Neural progenitor cell (in vitro differentiated cells): ENCODE results near the gene HEXIM2. TPM values are rescaled to one million over a fixed set of nuclear protein-coding genes. Genes with fewer than 3 reads are reported as not detected.

Experiments used
- DNase-seq: peaks from one replicate; pipeline ENCODE4 v3.0.0-alpha.2; 2016; ENCODE audit warnings: low spot score
- H2AFZ ChIP-seq: fragments of 200-600 bp; sonication (generic); replicated peaks from 2 replicates; pipeline ENCODE4 v1.6.1; 2016; ENCODE audit warnings: antibody characterized with exemption
- H3F3A ChIP-seq: fragments of 200-600 bp; sonication (generic); 2 replicates; pipeline ENCODE4 v1.6.1; 2016; ENCODE audit warnings: antibody characterized with exemption, low read depth
- H3K27ac ChIP-seq: fragments of 200-600 bp; sonication (generic); 2 replicates; pipeline ENCODE4 v1.5.1; 2016; ENCODE audit warnings: mild to moderate bottlenecking
- H3K27me3 ChIP-seq: fragments of 200-600 bp; sonication (generic); 2 replicates; pipeline ENCODE4 v1.6.1; 2016; ENCODE audit warnings: mild to moderate bottlenecking, moderate library complexity
- H3K36me3 ChIP-seq: fragments of 200-600 bp; sonication (generic); 2 replicates; pipeline ENCODE4 v1.5.1; 2016
- H3K4me1 ChIP-seq: fragments of 200-600 bp; sonication (generic); 2 replicates; pipeline ENCODE4 v1.6.1; 2016; ENCODE audit warnings: mixed run types
- H3K4me2 ChIP-seq: fragments of 200-600 bp; sonication (generic); 2 replicates; pipeline ENCODE4 v1.6.1; 2016
- H3K4me3 ChIP-seq: fragments of 200-600 bp; sonication (generic); 2 replicates; pipeline ENCODE4 v1.5.1; 2016
- H3K79me2 ChIP-seq: fragments of 200-600 bp; sonication (generic); 2 replicates; pipeline ENCODE4 v1.6.1; 2016; ENCODE audit warnings: low read depth
- H3K9ac ChIP-seq: fragments of 200-600 bp; sonication (generic); 2 replicates; pipeline ENCODE4 v1.6.1; 2016
- H3K9me3 ChIP-seq: fragments of 200-600 bp; sonication (generic); 2 replicates; pipeline ENCODE4 v1.5.1; 2016; ENCODE audit warnings: low read depth
- H4K20me1 ChIP-seq: fragments of 200-600 bp; sonication (generic); 2 replicates; pipeline ENCODE4 v1.6.1; 2016; ENCODE audit warnings: low read depth
- H3K27ac Mint-ChIP-seq: 3 replicates; pipeline ENCODE4 v1.8.0; 2021; ENCODE audit warnings: mixed read lengths
- H3K27me3 Mint-ChIP-seq: 2 replicates; pipeline ENCODE4 v1.8.0; 2022; ENCODE audit warnings: low read depth, mild to moderate bottlenecking, inconsistent platforms, moderate library complexity, mixed read lengths; ENCODE audit not compliant: insufficient read depth
- H3K36me3 Mint-ChIP-seq: 3 replicates; pipeline ENCODE4 v1.8.0; 2021; ENCODE audit warnings: mixed read lengths
- H3K4me1 Mint-ChIP-seq: 3 replicates; pipeline ENCODE4 v1.8.0; 2021; ENCODE audit warnings: mixed read lengths
- H3K4me3 Mint-ChIP-seq: 3 replicates; pipeline ENCODE4 v1.8.0; 2021; ENCODE audit warnings: mild to moderate bottlenecking, moderate library complexity, mixed read lengths
- H3K9me3 Mint-ChIP-seq: 3 replicates; pipeline ENCODE4 v1.8.0; 2020; ENCODE audit warnings: mixed read lengths
- EZH2 ChIP-seq: fragments of 200-600 bp; sonication (generic); IDR thresholded peaks from 2 replicates; pipeline ENCODE4 v1.6.1; 2017; ENCODE audit warnings: antibody characterized with exemption, mild to moderate bottlenecking, moderate library complexity
- EZH2phosphoT487 ChIP-seq: fragments of 200-600 bp; sonication (generic); IDR thresholded peaks from 2 replicates; pipeline ENCODE4 v1.6.1; 2017; ENCODE audit warnings: antibody characterized with exemption
- total RNA-seq: library from RNA; depleted of rRNA; stranded (reverse); fragments of >200 nt; gene quantifications from 2 replicates; pipeline ENCODE4 v1.2.3, GENCODE V29; 2015; ENCODE audit warnings: low replicate concordance
- TF ChIP-seq, protein P1 (sequence below): fragments of 200-600 bp; sonication (generic); IDR thresholded peaks from 2 replicates; pipeline ENCODE4 v1.5.1; 2017; ENCODE audit warnings: antibody characterized with exemption, mild to moderate bottlenecking

Gene HEXIM2
- total RNA-seq, 1 donor from 2014 or later, result 4.6 TPM

GRCh38 chr17:45149037-45149668 is 12.5 kb upstream of the HEXIM2 start:
- H4K20me1 ChIP-seq, result peaks cover 31% of the 10 kb centered on the region
- H3K27ac ChIP-seq, result peak overlapping the region; percentile 80
- H3K27ac Mint-ChIP-seq, result peak overlapping the region; percentile 86
- H3F3A ChIP-seq, result peaks cover 58% of the 10 kb centered on the region
- H3K36me3 ChIP-seq, result no peaks in the 10 kb centered on the region
- H3K79me2 ChIP-seq, result peaks cover 48% of the 10 kb centered on the region
- H3K9ac ChIP-seq, result peak overlapping the region; percentile 67
- peaks cover 4% of the 10 kb centered on the region for H3K27me3 Mint-ChIP-seq
- H3K4me1 ChIP-seq, result peaks cover 30% of the 10 kb centered on the region
- H3K36me3 Mint-ChIP-seq, result no peaks in the 10 kb centered on the region
- peaks cover 44% of the 10 kb centered on the region for H3K4me1 Mint-ChIP-seq
- H3K4me3 ChIP-seq, result peak overlapping the region; percentile 85
- H3K4me3 Mint-ChIP-seq, result peak overlapping the region; percentile 94
- H3K9me3 ChIP-seq, result no peaks in the 10 kb centered on the region
- no peak overlapping the region for H2AFZ ChIP-seq
- peak; percentile 95 for DNase-seq
- TF ChIP-seq EZH2 (no peak), EZH2phosphoT487 (no peak)
- TF ChIP-seq, protein P1, sequence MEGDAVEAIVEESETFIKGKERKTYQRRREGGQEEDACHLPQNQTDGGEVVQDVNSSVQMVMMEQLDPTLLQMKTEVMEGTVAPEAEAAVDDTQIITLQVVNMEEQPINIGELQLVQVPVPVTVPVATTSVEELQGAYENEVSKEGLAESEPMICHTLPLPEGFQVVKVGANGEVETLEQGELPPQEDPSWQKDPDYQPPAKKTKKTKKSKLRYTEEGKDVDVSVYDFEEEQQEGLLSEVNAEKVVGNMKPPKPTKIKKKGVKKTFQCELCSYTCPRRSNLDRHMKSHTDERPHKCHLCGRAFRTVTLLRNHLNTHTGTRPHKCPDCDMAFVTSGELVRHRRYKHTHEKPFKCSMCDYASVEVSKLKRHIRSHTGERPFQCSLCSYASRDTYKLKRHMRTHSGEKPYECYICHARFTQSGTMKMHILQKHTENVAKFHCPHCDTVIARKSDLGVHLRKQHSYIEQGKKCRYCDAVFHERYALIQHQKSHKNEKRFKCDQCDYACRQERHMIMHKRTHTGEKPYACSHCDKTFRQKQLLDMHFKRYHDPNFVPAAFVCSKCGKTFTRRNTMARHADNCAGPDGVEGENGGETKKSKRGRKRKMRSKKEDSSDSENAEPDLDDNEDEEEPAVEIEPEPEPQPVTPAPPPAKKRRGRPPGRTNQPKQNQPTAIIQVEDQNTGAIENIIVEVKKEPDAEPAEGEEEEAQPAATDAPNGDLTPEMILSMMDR, result peak; percentile 75
- H3K4me2 ChIP-seq, result peak overlapping the region; percentile 81
- H3K27me3 ChIP-seq, result peaks cover 7% of the 10 kb centered on the region
- no peaks in the 10 kb centered on the region for H3K9me3 Mint-ChIP-seq

DNA sequence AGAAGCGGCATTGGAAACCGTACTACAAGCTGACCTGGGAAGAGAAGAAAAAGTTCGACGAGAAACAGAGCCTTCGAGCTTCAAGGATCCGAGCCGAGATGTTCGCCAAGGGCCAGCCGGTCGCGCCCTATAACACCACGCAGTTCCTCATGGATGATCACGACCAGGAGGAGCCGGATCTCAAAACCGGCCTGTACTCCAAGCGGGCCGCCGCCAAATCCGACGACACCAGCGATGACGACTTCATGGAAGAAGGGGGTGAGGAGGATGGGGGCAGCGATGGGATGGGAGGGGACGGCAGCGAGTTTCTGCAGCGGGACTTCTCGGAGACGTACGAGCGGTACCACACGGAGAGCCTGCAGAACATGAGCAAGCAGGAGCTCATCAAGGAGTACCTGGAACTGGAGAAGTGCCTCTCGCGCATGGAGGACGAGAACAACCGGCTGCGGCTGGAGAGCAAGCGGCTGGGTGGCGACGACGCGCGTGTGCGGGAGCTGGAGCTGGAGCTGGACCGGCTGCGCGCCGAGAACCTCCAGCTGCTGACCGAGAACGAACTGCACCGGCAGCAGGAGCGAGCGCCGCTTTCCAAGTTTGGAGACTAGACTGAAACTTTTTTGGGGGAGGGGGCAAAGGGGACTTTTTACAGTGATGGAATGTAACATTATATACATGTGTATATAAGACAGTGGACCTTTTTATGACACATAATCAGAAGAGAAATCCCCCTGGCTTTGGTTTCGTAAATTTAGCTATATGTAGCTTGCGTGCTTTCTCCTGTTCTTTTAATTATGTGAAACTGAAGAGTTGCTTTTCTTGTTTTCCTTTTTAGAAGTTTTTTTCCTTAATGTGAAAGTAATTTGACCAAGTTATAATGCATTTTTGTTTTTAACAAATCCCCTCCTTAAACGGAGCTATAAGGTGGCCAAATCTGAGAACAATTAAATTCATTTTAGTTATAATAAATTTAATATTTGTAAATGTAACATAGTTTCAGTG is 11.7 kb upstream of the HEXIM2 start:
- H3K27ac ChIP-seq, result peak overlapping the region; percentile 80
- H3K9ac ChIP-seq, result peak overlapping the region; percentile 67
- Mint-ChIP-seq H3K4me3 (peak overlapping the region; percentile 94), H3K27ac (peak overlapping the region; percentile 86), H3K27me3 (peaks cover 4% of the 10 kb centered on the region), H3K9me3 (no peaks in the 10 kb centered on the region), H3K4me1 (peaks cover 42% of the 10 kb centered on the region), H3K36me3 (no peaks in the 10 kb centered on the region)
- H3F3A ChIP-seq, result peaks cover 50% of the 10 kb centered on the region
- peak; percentile 66 for DNase-seq
- peaks cover 31% of the 10 kb centered on the region for H4K20me1 ChIP-seq
- no peaks in the 10 kb centered on the region for H3K36me3 ChIP-seq
- peaks cover 23% of the 10 kb centered on the region for H3K4me1 ChIP-seq
- H3K79me2 ChIP-seq, result peaks cover 51% of the 10 kb centered on the region
- H3K4me3 ChIP-seq, result peak overlapping the region; percentile 85
- H3K4me2 ChIP-seq, result peak overlapping the region; percentile 81
- H3K9me3 ChIP-seq, result no peaks in the 10 kb centered on the region
- H2AFZ ChIP-seq, result no peak overlapping the region
- TF ChIP-seq, protein P1, result no peak
- TF ChIP-seq EZH2 (peak; percentile 24), EZH2phosphoT487 (no peak)
- no peaks in the 10 kb centered on the region for H3K27me3 ChIP-seq

DNA sequence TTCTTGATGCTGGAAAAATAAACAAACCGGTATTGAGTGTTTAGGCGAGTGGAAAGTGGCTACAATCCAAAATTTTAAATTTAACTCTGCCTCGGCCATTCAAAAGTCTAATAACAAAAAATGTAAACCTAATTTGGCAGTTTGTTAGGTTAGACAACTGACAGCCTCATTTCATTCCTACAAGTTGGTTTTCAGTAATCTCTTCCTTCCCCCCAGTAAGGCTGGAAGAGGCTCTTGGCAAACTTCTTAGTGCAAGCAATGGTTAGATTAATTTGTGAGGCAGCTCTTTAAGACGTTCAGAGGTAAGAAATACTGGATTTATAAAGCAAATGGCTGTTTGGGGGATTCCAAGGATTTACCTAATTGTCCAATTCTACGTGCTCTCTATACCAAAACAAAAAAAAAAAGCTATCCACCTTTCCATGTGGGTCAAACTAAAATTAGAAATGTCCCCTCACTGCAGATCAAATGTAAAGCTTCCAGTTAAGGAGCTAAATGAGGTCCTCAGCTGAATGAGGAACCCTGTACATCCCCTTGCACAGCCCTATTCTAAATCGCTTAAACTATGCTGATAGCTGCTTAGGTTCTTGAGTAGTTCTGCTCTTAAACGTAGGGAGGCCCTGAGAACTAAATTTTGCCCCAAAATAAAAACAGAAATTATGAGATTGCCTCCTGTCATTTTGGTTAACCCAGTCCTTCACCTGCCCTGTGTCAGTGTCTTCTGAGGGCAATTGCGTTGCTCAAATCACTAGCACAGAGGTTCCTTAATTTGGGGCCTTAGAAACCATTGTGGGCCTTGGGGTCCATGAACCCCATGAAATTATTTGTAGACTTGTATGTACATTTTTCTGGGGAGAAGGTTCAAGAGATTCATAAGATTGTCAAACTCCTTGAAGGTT is 10.5 kb upstream of the HEXIM2 start:
- Mint-ChIP-seq H3K4me1 (peaks cover 40% of the 10 kb centered on the region), H3K27ac (no peak overlapping the region), H3K27me3 (peaks cover 4% of the 10 kb centered on the region), H3K36me3 (peaks cover under 1% of the 10 kb centered on the region), H3K4me3 (peak overlapping the region; percentile 94), H3K9me3 (no peaks in the 10 kb centered on the region)
- TF ChIP-seq, protein P1, result no peak
- TF ChIP-seq EZH2 (no peak), EZH2phosphoT487 (no peak)
- peak overlapping the region; percentile 5 for H3K9ac ChIP-seq
- H3K79me2 ChIP-seq, result peaks cover 49% of the 10 kb centered on the region
- H4K20me1 ChIP-seq, result peaks cover 31% of the 10 kb centered on the region
- no peaks in the 10 kb centered on the region for H3K27me3 ChIP-seq
- H3K27ac ChIP-seq, result no peak overlapping the region
- H3K9me3 ChIP-seq, result no peaks in the 10 kb centered on the region
- peak overlapping the region; percentile 81 for H3K4me2 ChIP-seq
- no peak overlapping the region for H2AFZ ChIP-seq
- H3K4me1 ChIP-seq, result peaks cover 21% of the 10 kb centered on the region
- H3K4me3 ChIP-seq, result peak overlapping the region; percentile 85
- DNase-seq, result no peak
- H3K36me3 ChIP-seq, result no peaks in the 10 kb centered on the region
- H3F3A ChIP-seq, result peaks cover 53% of the 10 kb centered on the region
